Fibroblast of lung (primary cell): ENCODE data around the gene PTGER4.

Experiments used
- EZH2 ChIP-seq: IDR thresholded peaks from 2 replicates; pipeline ENCODE4 v1.5.1; 2012; ENCODE audit warnings: low read length, control low read depth, mild to moderate bottlenecking; ENCODE audit errors: missing control alignments
- TF ChIP-seq, protein P1 (sequence below), 2 donors: IDR thresholded peaks in 1 of 2; conservative IDR thresholded peaks in 1 of 2; 1 replicate in 1 of 2; 2 replicates in 1 of 2; pipeline ENCODE4 v1.5.1; 2011 to 2012; ENCODE audit warnings: low read length in 2 of 2, control low read depth in 1 of 2, inconsistent platforms in 1 of 2, low read depth in 1 of 2, mild to moderate bottlenecking in 1 of 2

DNA sequence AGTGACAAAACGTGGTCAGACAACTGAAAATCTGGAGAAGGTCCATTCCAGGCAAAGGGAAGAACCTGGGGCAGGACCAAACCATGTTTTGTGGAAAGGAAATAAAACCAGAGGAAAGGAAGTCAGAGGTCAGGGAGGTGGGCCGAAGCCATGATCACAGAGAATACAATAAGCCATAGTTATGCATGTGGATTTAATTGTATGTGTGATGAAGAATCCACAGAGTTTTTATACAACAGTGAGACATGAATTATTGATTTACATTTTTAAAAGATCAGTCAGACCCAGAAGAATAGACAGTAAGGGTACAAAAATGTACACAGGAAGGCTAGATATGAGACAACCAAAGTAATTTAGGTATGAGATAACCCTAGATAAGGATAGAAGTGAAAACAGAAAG lies 55.3 kb downstream of the PTGER4 start:
- TF ChIP-seq, protein P1, sequence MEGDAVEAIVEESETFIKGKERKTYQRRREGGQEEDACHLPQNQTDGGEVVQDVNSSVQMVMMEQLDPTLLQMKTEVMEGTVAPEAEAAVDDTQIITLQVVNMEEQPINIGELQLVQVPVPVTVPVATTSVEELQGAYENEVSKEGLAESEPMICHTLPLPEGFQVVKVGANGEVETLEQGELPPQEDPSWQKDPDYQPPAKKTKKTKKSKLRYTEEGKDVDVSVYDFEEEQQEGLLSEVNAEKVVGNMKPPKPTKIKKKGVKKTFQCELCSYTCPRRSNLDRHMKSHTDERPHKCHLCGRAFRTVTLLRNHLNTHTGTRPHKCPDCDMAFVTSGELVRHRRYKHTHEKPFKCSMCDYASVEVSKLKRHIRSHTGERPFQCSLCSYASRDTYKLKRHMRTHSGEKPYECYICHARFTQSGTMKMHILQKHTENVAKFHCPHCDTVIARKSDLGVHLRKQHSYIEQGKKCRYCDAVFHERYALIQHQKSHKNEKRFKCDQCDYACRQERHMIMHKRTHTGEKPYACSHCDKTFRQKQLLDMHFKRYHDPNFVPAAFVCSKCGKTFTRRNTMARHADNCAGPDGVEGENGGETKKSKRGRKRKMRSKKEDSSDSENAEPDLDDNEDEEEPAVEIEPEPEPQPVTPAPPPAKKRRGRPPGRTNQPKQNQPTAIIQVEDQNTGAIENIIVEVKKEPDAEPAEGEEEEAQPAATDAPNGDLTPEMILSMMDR (conservative IDR thresholded peaks at IDR 0.05 in 1 of 2, IDR thresholded peaks at IDR 0.05 in 1 of 2; ENCODE audit: low read depth in 1 of 2, low read length in 2 of 2): no peak
- no peak for TF ChIP-seq EZH2
